SJCRH30 (cell line): ENCODE results near the gene ST8SIA6. TPM values are rescaled to one million over a fixed set of nuclear protein-coding genes. Genes with fewer than 3 reads are reported as not detected.
"Not testable (repeated sequence)": the region's sequence is repeated elsewhere in the genome, so short reads cannot be mapped to it uniquely, and the experiment has no call there.

ENCODE experiments used
- DNase-seq, 2 experiments: peaks; one replicate each; pipeline ENCODE4 v3.0.0-alpha.2; 2015 to 2020
- H3K27ac ChIP-seq: fragments of 250-450 bp; sonication (Bioruptor Pico); 2 replicates; pipeline ENCODE4 v1.5.1; 2020; ENCODE audit warnings: mild to moderate bottlenecking, moderate library complexity
- H3K27me3 ChIP-seq: fragments of 250-450 bp; sonication (Bioruptor Pico); 2 replicates; pipeline ENCODE4 v1.5.1; 2020; ENCODE audit warnings: mild to moderate bottlenecking, moderate library complexity
- H3K36me3 ChIP-seq: fragments of 250-450 bp; sonication (Bioruptor Pico); 2 replicates; pipeline ENCODE4 v1.5.1; 2020; ENCODE audit warnings: mild to moderate bottlenecking, moderate library complexity
- H3K4me1 ChIP-seq: fragments of 250-450 bp; sonication (Bioruptor Pico); 2 replicates; pipeline ENCODE4 v1.5.1; 2020; ENCODE audit warnings: mild to moderate bottlenecking, moderate library complexity
- H3K4me3 ChIP-seq: fragments of 250-450 bp; sonication (Bioruptor Pico); 2 replicates; pipeline ENCODE4 v1.5.1; 2020; ENCODE audit warnings: mild to moderate bottlenecking, moderate library complexity
- H3K9me3 ChIP-seq: fragments of 250-450 bp; sonication (Bioruptor Pico); replicated peaks from 2 replicates; pipeline ENCODE4 v1.5.1; 2020; ENCODE audit warnings: mild to moderate bottlenecking, moderate library complexity
- total RNA-seq: library from RNA; depleted of rRNA; stranded (reverse); fragments of >200 nt; shearing (Covaris generic); gene quantifications from 2 replicates; pipeline ENCODE4 v1.2.3, GENCODE V29; 2014

The ST8SIA6 gene
- total RNA-seq, 1 experiment from 2014 or later: not detected

DNA sequence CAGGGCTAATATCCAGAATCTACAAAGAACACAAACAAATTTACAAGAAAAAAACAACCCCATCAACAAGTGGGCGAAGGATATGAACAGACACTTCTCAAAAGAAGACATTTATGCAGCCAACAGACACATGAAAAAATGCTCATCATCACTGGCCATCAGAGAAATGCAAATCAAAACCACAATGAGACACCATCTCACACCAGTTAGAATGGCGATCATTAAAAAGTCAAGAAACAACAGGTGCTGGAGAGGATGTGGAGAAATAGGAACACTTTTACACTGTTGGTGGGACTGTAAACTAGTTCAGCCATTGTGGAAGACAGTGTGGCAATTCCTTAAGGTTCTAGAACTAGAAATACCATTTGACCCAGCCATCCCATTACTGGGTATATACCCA, 52.4 kb downstream of the ST8SIA6 start:
- not testable (repeated sequence) for DNase-seq, H3K4me1 ChIP-seq, H3K4me3 ChIP-seq, H3K9me3 ChIP-seq, H3K27me3 ChIP-seq, H3K27ac ChIP-seq, H3K36me3 ChIP-seq

DNA sequence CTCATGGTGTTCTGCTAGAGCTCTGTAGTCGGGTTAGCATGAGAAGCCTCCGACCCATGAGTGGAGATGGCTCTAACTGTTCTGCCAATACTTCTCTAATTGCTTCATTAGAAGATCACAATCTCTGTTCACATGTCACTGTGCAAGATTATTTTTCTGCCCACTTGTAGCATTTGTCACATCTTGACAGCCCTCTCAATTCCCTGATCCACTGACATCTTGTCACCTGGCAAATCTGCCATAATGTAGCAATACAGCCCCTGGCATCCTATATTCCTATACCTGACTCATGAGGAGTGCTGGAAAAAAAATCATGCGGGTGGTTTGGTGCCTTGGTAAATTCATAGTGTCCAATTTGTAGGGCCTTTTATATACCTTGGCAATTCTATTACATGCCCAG, 58.4 kb downstream of the ST8SIA6 start:
- Histone ChIP-seq H3K27me3 (no peaks in the 10 kb centered on the region), H3K9me3 (no peaks in the 10 kb centered on the region), H3K27ac (no peak overlapping the region), H3K4me1 (no peaks in the 10 kb centered on the region), H3K36me3 (no peaks in the 10 kb centered on the region), H3K4me3 (no peak overlapping the region)
- DNase-seq: no peak

DNA sequence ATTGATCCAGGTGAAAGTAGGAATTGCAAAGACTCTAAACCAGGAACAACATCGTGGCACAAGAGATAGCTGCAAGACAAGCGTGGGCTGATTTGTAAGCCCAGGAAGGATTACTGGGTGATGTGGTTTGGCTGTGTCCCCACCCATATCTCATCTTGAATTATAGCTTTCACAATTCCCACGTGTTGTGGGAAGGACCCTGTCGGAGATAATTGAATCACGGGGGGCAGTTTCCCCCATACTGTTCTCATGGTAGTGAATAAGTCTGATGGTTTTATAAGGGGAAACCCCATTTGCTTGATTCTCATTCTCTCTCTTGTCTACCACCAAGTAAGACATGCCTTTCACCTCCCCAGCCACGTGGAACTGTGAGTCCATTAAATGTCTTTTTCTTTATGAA, 59.5 kb downstream of the ST8SIA6 start:
- no peak for DNase-seq
- Histone ChIP-seq H3K9me3 (no peaks in the 10 kb centered on the region), H3K4me1 (no peaks in the 10 kb centered on the region), H3K36me3 (no peaks in the 10 kb centered on the region), H3K4me3 (no peak overlapping the region), H3K27me3 (no peaks in the 10 kb centered on the region), H3K27ac (no peak overlapping the region)

DNA sequence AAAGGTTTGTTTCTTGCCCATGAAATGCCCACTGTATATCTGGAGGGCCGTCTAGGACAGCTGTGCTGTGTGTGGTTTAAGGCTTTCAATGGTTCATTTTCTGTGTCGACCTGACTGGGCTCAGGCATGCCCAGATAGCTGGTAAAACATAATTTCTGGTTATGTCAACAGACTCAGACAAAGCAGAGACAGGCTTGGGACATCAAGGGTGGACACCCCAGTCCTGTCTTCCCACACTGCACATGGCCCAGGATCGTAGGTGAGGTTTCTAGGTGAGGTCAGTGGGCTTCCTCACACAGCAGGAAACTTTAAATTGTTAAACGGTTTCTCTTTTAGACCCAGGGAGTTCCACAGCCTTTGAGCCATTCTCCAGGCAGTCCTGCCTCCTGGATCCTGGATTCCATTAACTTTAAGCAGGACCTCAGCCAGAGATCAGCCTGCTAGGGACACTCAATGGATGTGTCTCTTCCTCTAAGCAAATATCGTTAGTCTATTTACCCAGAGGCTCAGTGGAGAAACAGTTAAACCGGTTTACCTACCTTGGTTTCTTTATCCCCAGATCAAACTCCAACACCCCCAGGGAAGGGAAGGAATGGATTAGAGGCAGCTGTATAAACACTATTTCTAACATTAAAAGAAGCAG, 66.4 kb downstream of the ST8SIA6 start:
- H3K27ac ChIP-seq: no peak overlapping the region; the same call in none of the 2 replicates
- DNase-seq: peak; percentile 42 to 77
- H3K36me3 ChIP-seq: no peaks in the 10 kb centered on the region
- no peaks in the 10 kb centered on the region for H3K4me1 ChIP-seq
- H3K9me3 ChIP-seq: no peaks in the 10 kb centered on the region
- H3K4me3 ChIP-seq: peak overlapping the region; percentile 22
- no peaks in the 10 kb centered on the region for H3K27me3 ChIP-seq

DNA sequence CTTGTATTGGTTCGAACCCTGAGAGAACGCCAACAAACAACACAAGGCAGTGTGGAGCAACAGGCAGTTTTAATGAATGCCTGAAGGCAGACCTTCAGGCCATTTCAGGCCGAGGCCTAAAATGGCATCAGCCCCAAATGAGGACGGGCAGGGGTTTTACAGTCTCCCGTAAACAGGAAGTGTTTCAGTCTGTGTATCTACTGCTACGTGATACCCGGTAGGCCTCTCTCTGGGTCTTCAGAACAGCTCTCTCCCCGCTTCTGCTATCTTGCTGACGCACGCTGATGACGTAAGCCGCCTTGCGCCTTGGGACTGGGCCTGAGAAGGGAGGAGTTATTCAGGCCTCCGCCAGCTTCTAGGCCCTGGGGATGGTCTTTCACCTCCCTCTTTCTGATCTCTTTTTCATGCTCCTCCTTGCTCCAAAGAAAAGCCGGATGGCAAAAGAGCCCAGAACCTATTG, 67.7 kb downstream of the ST8SIA6 start:
- Histone ChIP-seq H3K27me3 (no peaks in the 10 kb centered on the region), H3K27ac (no peak overlapping the region)

DNA sequence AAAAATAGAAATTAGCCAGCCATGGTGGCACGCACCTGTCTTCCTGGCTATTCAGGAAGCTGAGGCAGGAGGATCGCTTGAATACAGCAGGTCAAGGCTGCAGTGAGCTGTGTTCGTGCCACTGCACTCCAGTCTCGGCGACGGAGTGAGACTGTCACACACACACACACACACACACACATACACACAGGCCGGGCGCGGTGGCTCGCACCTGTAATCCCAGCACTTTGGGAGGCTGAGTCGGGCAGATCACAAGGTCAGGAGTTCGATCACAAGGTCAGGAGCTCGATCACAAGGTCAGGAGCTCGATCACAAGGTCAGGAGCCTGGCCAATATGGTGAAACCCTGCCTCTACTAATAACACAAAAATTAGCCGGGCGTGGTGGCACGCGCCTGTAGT, 68.4 kb downstream of the ST8SIA6 start:
- H3K36me3 ChIP-seq: no peaks in the 10 kb centered on the region
- no peak for DNase-seq
- no peak overlapping the region for H3K4me3 ChIP-seq
- no peaks in the 10 kb centered on the region for H3K27me3 ChIP-seq
- no peaks in the 10 kb centered on the region for H3K4me1 ChIP-seq
- H3K9me3 ChIP-seq: no peaks in the 10 kb centered on the region
- no peak overlapping the region for H3K27ac ChIP-seq

More for the DNA sequence above, 67.7 kb downstream of the ST8SIA6 start:
- no peaks in the 10 kb centered on the region for H3K36me3 ChIP-seq
- no peak overlapping the region for H3K4me3 ChIP-seq
- no peaks in the 10 kb centered on the region for H3K4me1 ChIP-seq
- no peaks in the 10 kb centered on the region for H3K9me3 ChIP-seq
- DNase-seq: no peak

DNA sequence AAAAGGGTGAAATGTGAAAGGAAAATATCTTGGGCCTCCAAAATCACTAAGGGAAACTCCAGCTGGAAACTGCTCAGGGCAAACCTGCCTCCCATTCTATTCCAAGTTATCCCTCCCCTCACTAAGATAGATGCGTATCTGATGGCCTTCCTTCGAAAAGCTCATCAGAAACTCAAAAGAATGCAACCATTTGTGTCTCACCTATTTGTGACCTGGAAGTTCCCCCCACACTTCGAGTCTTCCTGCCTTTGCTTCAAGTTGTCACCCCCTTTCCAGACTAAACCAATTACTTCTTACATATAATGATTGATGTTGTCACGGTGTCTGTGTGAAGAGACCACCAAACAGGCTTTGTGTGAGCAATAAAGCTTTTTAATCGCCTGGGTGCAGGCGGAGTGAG, 69.3 kb downstream of the ST8SIA6 start:
- Histone ChIP-seq H3K4me1 (no peaks in the 10 kb centered on the region), H3K4me3 (no peak overlapping the region)

DNA sequence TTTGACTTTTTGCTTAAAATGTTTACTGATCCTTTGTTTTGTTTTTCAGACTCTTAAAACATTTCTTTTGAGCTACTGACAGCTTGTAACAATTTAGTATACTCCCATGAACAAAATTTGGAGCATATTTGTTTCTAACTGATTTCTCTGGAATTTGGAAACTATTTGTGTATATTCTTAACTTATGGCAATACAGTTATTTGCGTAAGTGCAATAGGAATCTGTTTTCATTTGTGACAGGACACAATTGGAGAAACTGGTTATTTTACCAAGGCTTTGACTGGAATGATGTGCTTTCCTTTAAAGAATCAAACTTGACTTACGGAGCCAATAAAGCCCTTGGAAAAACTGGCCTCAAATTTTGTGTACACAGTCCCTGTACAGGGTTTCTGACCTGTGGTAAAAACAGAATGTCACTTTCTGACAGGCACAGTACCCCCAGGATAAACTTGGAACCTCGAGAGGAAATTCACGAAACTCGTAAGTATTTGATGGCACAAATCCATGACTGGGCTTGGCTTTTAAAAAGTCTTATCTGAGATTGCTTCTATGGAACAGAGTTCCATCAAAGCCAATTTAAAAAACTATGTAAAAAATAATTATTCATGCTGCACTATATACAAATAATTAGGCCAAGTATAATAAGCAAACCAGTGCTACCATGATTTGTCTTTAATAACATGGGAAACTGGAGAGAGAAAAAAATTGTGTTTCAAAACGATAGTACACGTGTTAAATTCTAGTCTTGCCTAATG, 70.4 kb downstream of the ST8SIA6 start:
- H3K4me3 ChIP-seq: no peak overlapping the region
- no peaks in the 10 kb centered on the region for H3K27me3 ChIP-seq
- no peaks in the 10 kb centered on the region for H3K4me1 ChIP-seq
- H3K36me3 ChIP-seq: no peaks in the 10 kb centered on the region
- H3K9me3 ChIP-seq: no peaks in the 10 kb centered on the region
- H3K27ac ChIP-seq: no peak overlapping the region
- no peak for DNase-seq

More for the DNA sequence above, 69.3 kb downstream of the ST8SIA6 start:
- Histone ChIP-seq H3K36me3 (no peaks in the 10 kb centered on the region), H3K9me3 (no peaks in the 10 kb centered on the region), H3K27me3 (no peaks in the 10 kb centered on the region), H3K27ac (no peak overlapping the region)
- DNase-seq: no peak

DNA sequence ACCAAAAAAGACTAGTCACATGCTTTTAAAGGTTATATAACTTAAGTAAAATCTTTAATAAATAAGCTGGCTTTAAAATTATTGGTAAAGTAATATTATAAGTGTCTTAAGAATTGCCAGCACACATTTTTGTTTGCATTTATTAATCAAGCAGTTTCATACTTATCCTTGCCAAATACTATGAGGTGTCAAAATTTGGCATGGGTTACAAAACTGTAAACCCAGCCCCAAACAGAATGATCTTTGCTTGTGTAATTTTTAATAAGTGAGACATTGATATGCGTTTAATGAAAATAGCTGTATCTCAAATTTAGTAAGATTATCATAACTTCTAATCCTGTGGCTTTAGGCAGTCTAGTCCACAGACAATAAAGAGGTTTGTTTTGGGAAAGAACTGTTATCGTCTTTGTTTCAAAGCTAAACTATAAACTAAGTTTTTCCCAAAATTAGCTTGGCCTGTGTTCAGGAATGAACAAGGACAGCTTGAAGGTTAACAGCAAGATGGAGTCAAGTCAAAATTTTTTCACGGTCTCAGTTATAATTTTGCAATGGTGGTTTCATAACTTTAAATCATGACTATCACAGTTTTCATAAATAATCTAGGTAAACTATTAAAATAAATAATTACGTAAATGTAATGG, 72.8 kb downstream of the ST8SIA6 start:
- no peaks in the 10 kb centered on the region for H3K27me3 ChIP-seq
- H3K9me3 ChIP-seq: no peaks in the 10 kb centered on the region
- H3K4me3 ChIP-seq: no peak overlapping the region
- no peaks in the 10 kb centered on the region for H3K4me1 ChIP-seq
- H3K36me3 ChIP-seq: no peaks in the 10 kb centered on the region
- DNase-seq: no peak
- H3K27ac ChIP-seq: no peak overlapping the region

DNA sequence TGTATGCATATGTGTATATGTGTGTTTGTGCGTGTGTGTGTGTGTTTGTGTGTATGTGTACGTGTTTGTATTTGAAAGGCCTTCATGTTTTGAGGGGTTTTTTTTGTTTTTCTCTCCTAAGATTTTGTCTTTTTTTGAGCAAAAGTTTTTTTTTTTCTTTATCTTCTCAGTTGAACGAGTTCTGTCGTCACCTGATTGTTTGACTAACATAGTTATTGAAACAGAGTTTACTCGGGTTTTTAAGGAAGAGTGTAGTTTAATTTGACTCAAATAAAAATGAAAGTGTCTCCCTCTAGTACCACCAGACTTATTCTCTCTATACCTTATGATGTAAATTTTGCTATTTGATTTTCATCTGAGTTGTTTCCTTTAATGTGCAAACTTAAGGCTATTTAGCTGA, 73.5 kb downstream of the ST8SIA6 start:
- H3K4me3 ChIP-seq: no peak overlapping the region
- no peak for DNase-seq

DNA sequence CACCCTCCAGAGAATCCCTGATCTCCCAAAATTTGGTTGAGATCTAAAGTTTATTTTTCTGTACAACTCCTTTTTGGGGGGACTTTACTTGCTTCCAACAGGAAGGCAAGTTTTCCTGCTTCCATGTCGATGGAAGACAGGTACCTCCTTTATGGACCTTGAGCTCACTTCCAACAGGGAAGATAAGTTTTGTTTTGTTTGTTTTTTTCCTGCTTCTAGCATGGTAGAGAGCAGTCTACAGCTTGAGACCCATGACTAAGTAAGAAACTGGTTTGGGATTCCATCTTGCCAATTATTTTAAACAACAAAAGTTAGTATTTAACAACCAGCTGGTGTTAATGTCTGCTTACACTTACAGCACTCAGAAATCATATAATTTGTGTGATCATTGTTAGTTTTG, 74.4 kb downstream of the ST8SIA6 start:
- DNase-seq: no peak
- Histone ChIP-seq H3K36me3 (no peaks in the 10 kb centered on the region), H3K9me3 (no peaks in the 10 kb centered on the region), H3K4me1 (no peaks in the 10 kb centered on the region), H3K4me3 (no peak overlapping the region), H3K27ac (no peak overlapping the region), H3K27me3 (no peaks in the 10 kb centered on the region)

More for the DNA sequence above, 73.5 kb downstream of the ST8SIA6 start:
- Histone ChIP-seq H3K9me3 (no peaks in the 10 kb centered on the region), H3K4me1 (no peaks in the 10 kb centered on the region), H3K36me3 (no peaks in the 10 kb centered on the region), H3K27ac (no peak overlapping the region), H3K27me3 (no peaks in the 10 kb centered on the region)

DNA sequence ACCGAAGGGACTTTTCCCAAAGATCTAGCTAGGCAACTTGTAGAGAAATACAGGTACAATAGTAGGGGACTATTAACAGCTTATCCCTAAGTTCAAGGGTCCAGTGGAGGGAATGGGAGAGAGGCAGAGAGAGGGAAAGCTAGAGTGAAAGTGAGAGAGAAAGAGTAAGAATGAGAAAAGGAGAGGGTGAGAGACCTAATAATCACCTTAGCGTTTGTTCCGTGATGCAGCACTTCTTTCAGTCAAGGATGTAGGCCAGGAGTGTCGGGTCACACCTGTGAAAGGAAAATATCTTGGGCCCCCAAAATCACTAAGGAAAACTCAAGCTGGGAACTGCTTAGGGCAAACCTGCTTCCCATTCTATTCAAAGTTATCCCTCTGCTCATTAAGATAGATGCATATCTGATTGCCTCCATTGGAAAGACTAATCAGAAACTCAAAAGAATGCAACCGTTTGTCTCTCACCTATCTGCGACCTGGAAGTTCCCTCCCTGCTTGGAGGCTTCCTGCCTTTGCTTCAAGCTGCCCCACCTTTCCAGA, 75.2 kb downstream of the ST8SIA6 start:
- H3K9me3 ChIP-seq: no peaks in the 10 kb centered on the region
- no peaks in the 10 kb centered on the region for H3K4me1 ChIP-seq

DNA sequence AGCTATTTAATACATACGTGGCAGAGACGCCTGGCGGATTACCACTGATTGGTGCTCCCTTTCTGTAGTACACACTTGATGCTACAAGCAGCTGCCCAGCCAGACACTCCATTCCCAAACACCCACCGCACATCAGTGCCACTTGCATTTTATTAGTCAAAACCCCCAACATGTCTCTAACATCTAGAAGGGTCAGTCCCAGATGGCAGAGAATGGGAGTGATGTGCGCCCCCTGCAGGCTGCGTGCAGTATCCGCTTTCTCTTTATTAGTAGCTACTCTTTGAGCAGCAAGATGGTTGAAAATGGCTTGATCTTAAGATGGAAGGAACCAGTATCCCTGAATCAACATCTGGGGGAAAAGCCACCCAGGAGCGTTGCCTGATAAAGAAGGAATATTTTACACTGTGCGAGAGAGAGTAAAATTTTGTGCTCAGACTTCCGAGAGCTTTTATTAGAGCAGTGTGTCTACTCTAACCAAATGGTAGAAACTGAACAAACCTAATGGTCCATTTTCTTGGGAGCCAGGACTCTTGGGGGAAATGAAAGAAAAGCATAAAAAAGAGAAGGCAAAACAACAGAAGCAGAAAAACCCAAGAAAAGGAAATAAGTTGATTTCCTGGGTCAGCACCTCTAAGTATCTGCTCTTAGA, 78.3 kb downstream of the ST8SIA6 start:
- no peak overlapping the region for H3K27ac ChIP-seq
- H3K9me3 ChIP-seq: no peaks in the 10 kb centered on the region
- H3K4me1 ChIP-seq: no peaks in the 10 kb centered on the region
- H3K27me3 ChIP-seq: no peaks in the 10 kb centered on the region
- no peaks in the 10 kb centered on the region for H3K36me3 ChIP-seq
- peak; percentile 4 to 41 for DNase-seq
- H3K4me3 ChIP-seq: no peak overlapping the region

More for the DNA sequence above, 75.2 kb downstream of the ST8SIA6 start:
- DNase-seq: no peak
- Histone ChIP-seq H3K36me3 (no peaks in the 10 kb centered on the region), H3K27ac (no peak overlapping the region), H3K27me3 (no peaks in the 10 kb centered on the region), H3K4me3 (no peak overlapping the region)

DNA sequence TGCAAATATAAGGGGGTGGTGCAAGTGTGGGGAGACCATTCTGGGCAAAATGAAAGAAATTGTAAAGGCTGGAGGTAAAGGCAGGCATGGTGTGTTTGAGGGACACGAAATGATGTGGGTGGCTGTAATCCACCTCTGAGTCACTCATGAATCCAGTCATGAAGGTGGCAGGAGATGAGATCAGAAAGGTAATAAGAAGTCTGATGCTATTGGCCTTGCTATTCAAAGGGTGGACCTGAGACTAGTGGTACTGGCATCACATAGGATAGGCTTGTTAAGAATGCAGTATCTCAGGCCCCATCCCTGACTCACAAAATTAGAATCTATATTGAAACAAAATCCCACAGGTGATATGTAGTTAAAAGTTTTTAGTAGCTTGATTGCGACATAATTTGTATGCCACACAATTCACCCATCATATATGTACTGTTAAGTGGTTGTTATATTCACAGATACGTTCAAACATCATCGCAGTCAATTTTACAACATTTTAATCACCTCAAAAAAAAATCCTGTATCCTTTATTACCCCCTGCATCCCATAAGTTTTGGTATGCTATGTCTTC, 85.6 kb downstream of the ST8SIA6 start:
- Histone ChIP-seq H3K36me3 (no peaks in the 10 kb centered on the region), H3K9me3 (no peaks in the 10 kb centered on the region), H3K4me1 (no peaks in the 10 kb centered on the region), H3K27ac (no peak overlapping the region), H3K4me3 (no peak overlapping the region), H3K27me3 (no peaks in the 10 kb centered on the region)
- DNase-seq: no peak
